ENCODE measurements around the gene CDC73. TPM values are rescaled to one million over a fixed set of nuclear protein-coding genes. Genes with fewer than 3 reads are reported as not detected.

Gene CDC73
- total RNA-seq, 1 experiment from 2014 or later, result 85.8 TPM

DNA sequence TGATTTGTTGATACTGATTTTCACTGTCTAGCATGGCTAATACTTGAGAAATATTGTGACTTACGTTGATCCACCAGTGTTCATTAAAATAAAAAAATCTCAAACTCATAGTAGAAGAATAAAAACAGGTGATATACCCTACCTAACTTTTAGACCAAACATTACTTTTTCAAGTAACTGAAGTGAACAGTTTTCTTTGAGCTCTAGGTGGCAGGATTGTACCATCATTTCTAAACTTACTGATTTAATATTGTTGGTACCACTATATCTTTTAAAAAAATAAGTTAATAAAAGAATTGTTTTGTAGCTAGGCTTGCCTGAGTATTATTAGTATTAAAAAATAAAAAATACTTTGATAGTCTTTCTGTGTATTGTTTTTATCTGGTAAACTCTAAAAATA lies 21.5 kb downstream of the CDC73 start:
- peak; percentile 35 for DNase-seq (ENCODE audit: unreplicated experiment)
- no peaks in the 10 kb centered on the region for H3K27me3 Mint-ChIP-seq (ENCODE audit: insufficient read depth, unreplicated experiment)
- ChIA-PET CTCF (interaction anchor here (0.6 to 3.0 kb wide), 16 partner anchors 8 to 1169 kb away, joined by 3 to 14 read pairs (median 4); no protein-coding TSS in a partner anchor), POLR2A (interaction anchor here (0.9 to 2.0 kb wide), 4 partner anchors 9 to 21 kb away, joined by 3 to 6 read pairs (median 4); no protein-coding TSS in a partner anchor)
- no peak overlapping the region for H3K4me3 Mint-ChIP-seq (ENCODE audit: unreplicated experiment)
- no peaks in the 10 kb centered on the region for H3K9me3 Mint-ChIP-seq (ENCODE audit: unreplicated experiment)
- no peak overlapping the region for H3K27ac Mint-ChIP-seq (ENCODE audit: low read depth, unreplicated experiment)
- TF ChIP-seq, protein P1, sequence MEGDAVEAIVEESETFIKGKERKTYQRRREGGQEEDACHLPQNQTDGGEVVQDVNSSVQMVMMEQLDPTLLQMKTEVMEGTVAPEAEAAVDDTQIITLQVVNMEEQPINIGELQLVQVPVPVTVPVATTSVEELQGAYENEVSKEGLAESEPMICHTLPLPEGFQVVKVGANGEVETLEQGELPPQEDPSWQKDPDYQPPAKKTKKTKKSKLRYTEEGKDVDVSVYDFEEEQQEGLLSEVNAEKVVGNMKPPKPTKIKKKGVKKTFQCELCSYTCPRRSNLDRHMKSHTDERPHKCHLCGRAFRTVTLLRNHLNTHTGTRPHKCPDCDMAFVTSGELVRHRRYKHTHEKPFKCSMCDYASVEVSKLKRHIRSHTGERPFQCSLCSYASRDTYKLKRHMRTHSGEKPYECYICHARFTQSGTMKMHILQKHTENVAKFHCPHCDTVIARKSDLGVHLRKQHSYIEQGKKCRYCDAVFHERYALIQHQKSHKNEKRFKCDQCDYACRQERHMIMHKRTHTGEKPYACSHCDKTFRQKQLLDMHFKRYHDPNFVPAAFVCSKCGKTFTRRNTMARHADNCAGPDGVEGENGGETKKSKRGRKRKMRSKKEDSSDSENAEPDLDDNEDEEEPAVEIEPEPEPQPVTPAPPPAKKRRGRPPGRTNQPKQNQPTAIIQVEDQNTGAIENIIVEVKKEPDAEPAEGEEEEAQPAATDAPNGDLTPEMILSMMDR (IDR thresholded peaks at IDR 0.05; ENCODE audit: unreplicated experiment), result peak; percentile 52
- H3K4me1 Mint-ChIP-seq (ENCODE audit: insufficient read depth, unreplicated experiment), result no peaks in the 10 kb centered on the region
- no TSS peak for BruUV-seq (replicated peaks)
- peaks cover 90% of the 10 kb centered on the region for H3K36me3 Mint-ChIP-seq (ENCODE audit: insufficient read depth, unreplicated experiment)
- intact Hi-C loops (cut with micrococcal nuclease), result loop anchor here (1.0 kb wide), 1 partner anchor 195 kb away; no protein-coding TSS in a partner anchor

DNA sequence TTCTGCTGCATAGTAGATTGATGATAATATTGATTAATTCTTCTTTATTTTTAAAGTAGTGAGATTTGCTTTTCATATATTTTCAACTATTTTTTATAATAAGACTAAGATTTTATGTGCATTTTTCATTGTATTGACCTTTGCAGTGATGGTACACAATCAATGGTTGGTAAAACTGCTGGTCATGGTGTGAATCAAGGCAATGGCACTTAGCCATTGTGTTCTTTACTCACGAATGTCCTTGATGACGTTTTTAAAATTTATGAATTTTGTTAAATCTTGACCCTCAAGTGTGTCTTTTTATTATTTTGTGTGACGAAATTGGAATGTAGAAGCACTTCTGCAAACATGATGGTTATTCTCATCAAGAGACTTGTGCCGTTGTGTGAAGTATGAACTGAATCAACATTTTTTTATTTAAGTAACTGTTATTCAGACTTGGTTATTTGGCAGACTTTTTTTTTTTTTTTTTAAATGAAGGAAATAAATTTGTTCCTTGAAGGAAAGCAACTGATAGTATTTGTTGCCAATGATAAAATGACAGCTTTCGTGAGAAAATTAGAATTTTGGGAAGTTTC lies 22.6 kb downstream of the CDC73 start:
- H3K4me3 Mint-ChIP-seq (ENCODE audit: unreplicated experiment), result no peak overlapping the region
- POLR2A ChIA-PET, result interaction anchor here (1.7 kb wide), 1 partner anchor 22 kb away, joined by 3 read pairs; no protein-coding TSS in a partner anchor
- no peak overlapping the region for H3K27ac Mint-ChIP-seq (ENCODE audit: low read depth, unreplicated experiment)
- H3K36me3 Mint-ChIP-seq (ENCODE audit: insufficient read depth, unreplicated experiment), result peaks cover 88% of the 10 kb centered on the region
- no peaks in the 10 kb centered on the region for H3K4me1 Mint-ChIP-seq (ENCODE audit: insufficient read depth, unreplicated experiment)
- intact Hi-C loops (cut with micrococcal nuclease), result no loop called here
- BruUV-seq (replicated peaks), result no TSS peak
- no peaks in the 10 kb centered on the region for H3K9me3 Mint-ChIP-seq (ENCODE audit: unreplicated experiment)
- DNase-seq (ENCODE audit: unreplicated experiment), result no peak
- H3K27me3 Mint-ChIP-seq (ENCODE audit: insufficient read depth, unreplicated experiment), result no peaks in the 10 kb centered on the region
- CTCF ChIA-PET, result interaction anchor here (0.6 to 3.0 kb wide), 5 partner anchors 10 to 22 kb away, joined by 4 to 14 read pairs (median 4); no protein-coding TSS in a partner anchor
- TF ChIP-seq, protein P1 (IDR thresholded peaks at IDR 0.05; ENCODE audit: unreplicated experiment), result no peak

DNA sequence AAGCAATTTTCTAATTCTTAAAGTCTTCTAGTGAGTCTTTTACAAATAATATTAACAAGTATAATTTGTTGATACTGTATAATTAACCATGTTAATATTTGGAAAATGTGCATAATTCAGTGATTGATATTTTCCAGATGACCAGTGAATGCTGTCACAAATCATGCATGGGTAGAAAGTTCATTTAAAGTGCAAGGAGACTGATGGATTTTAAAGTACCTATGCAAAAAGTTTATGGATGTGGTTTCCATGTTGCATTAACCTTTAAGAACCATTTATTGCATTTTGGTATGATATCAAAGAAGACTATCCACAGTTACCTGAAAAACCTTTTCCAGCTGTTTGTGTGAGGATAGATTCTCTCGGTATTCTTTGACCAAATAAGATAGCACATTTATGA lies 23.2 kb downstream of the CDC73 start:
- CTCF ChIA-PET, result no interaction called here
- Mint-ChIP-seq H3K4me3 (ENCODE audit: unreplicated experiment) (no peak overlapping the region), H3K9me3 (ENCODE audit: unreplicated experiment) (no peaks in the 10 kb centered on the region), H3K4me1 (ENCODE audit: insufficient read depth, unreplicated experiment) (no peaks in the 10 kb centered on the region), H3K27ac (ENCODE audit: low read depth, unreplicated experiment) (no peak overlapping the region), H3K27me3 (ENCODE audit: insufficient read depth, unreplicated experiment) (no peaks in the 10 kb centered on the region), H3K36me3 (ENCODE audit: insufficient read depth, unreplicated experiment) (peaks cover 88% of the 10 kb centered on the region)
- BruUV-seq (replicated peaks), result no TSS peak
- DNase-seq (ENCODE audit: unreplicated experiment), result no peak
- intact Hi-C loops (cut with micrococcal nuclease), result no loop called here
- POLR2A ChIA-PET, result interaction anchor here (0.7 to 1.7 kb wide), 3 partner anchors 11 to 22 kb away, joined by 3 read pairs; no protein-coding TSS in a partner anchor
- TF ChIP-seq, protein P1 (IDR thresholded peaks at IDR 0.05; ENCODE audit: unreplicated experiment), result no peak

DNA sequence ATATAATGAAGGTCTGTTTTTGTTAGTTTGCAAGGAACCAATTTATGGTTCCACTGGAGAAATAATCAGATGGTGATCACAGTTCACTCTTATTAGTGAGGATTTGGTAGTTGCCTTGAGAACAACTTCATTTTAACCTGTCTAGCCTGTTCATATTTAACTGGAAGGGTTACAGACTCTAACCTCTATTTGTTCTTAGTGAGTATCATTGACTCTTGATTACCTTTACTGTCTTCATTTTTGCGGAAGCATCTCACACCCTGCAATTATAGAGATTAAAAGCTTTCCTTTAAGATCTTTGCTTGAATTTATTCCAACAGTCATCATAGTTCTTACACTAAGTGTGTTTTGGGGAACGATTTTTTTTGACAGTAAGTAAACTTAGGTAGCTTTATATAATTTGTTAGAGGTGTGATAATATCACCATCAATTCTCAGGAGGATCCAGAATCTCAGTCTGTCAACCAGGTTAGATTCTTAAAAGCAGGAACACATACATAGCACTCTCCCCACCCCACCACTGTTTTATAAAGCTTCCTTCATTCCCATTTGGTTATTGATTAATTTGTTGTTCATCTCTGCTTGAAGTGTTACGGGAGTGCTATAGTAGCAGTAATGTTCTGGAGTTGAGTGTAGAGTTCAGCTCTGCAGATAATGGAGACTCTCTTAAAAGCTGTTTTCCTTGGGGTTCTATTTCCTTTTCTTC lies 34.4 kb downstream of the CDC73 start:
- POLR2A ChIA-PET, result interaction anchor here (0.8 to 1.0 kb wide), 3 partner anchors 11 to 52 kb away, joined by 3 read pairs; partner anchors contain the start of gene GLRX2
- intact Hi-C loops (cut with micrococcal nuclease), result no loop called here

More for the DNA sequence above, 34.4 kb downstream of the CDC73 start:
- Mint-ChIP-seq H3K27ac (ENCODE audit: low read depth, unreplicated experiment) (no peak overlapping the region), H3K36me3 (ENCODE audit: insufficient read depth, unreplicated experiment) (peaks cover 45% of the 10 kb centered on the region), H3K4me3 (ENCODE audit: unreplicated experiment) (no peak overlapping the region), H3K27me3 (ENCODE audit: insufficient read depth, unreplicated experiment) (no peaks in the 10 kb centered on the region), H3K4me1 (ENCODE audit: insufficient read depth, unreplicated experiment) (peaks cover 23% of the 10 kb centered on the region), H3K9me3 (ENCODE audit: unreplicated experiment) (no peaks in the 10 kb centered on the region)
- BruUV-seq (replicated peaks), result no TSS peak
- TF ChIP-seq, protein P1 (IDR thresholded peaks at IDR 0.05; ENCODE audit: unreplicated experiment), result no peak
- DNase-seq (ENCODE audit: unreplicated experiment), result no peak
- CTCF ChIA-PET, result interaction anchor here (0.7 to 2.7 kb wide), 4 partner anchors 8 to 1910 kb away, joined by 3 to 14 read pairs (median 3); no protein-coding TSS in a partner anchor
